Sigmoid colon (tissue), 7 donors: ENCODE results near the gene MMP28. TPM values are rescaled to one million over a fixed set of nuclear protein-coding genes. Genes with fewer than 3 reads are reported as not detected.

Source experiments
- DNase-seq: peaks from one replicate; pipeline ENCODE4 v3.0.0-alpha.2; 2019
- H3K27ac ChIP-seq, 4 donors: fragments of 200-600 bp; sonication (generic); one replicate each; pipeline ENCODE4 v1.5.1; 2016 to 2019; ENCODE audit warnings: mild to moderate bottlenecking in 1 of 4
- H3K27me3 ChIP-seq, 3 donors: fragments of 200-600 bp; sonication (generic); one replicate each; pipeline ENCODE4 v1.5.1; 2019; ENCODE audit warnings: mild to moderate bottlenecking in 1 of 3
- H3K36me3 ChIP-seq, 4 donors: fragments of 200-600 bp; sonication (generic); one replicate each; pipeline ENCODE4 v1.5.1; 2016 to 2019
- H3K4me1 ChIP-seq, 4 donors: fragments of 200-600 bp; sonication (generic); one replicate each; pipeline ENCODE4 v1.5.1; 2017 to 2019
- H3K4me3 ChIP-seq, 4 donors: fragments of 200-600 bp; sonication (generic); one replicate each; pipeline ENCODE4 v1.5.1; 2017 to 2019; ENCODE audit warnings: mild to moderate bottlenecking in 2 of 4, moderate library complexity in 1 of 4
- H3K9me3 ChIP-seq, 4 donors: fragments of 200-600 bp in 3 of 4; sonication (generic) in 3 of 4; one replicate each; pipeline versions ENCODE4 v1.5.1 to v1.6.1; 2013 to 2019
- CTCF ChIP-seq, 4 experiments: fragments of 450-650 bp in 3 of 4; fragments of 200-600 bp in 1 of 4; IDR thresholded peaks; one replicate each; pipeline ENCODE4 v1.5.1; 2016 to 2019; ENCODE audit warnings: antibody characterized with exemption in 4 of 4, mild to moderate bottlenecking in 3 of 4, moderate library complexity in 2 of 4
- EP300 ChIP-seq, 4 donors: sonication (generic); formaldehyde crosslinking; IDR thresholded peaks; one replicate each; pipeline ENCODE4 v1.6.1; 2017; ENCODE audit warnings: antibody characterized with exemption in 4 of 4
- POLR2A ChIP-seq, 2 donors: fragments of 450-650 bp; IDR thresholded peaks; one replicate each; pipeline ENCODE4 v1.6.1; 2016; ENCODE audit warnings: antibody characterized with exemption in 2 of 2, mild to moderate bottlenecking in 2 of 2, moderate library complexity in 2 of 2
- POLR2AphosphoS5 ChIP-seq, 4 donors: sonication (generic); formaldehyde crosslinking; IDR thresholded peaks; one replicate each; pipeline ENCODE4 v1.6.1; 2017; ENCODE audit warnings: antibody characterized with exemption in 4 of 4
- WGBS, 2 donors: extraction: QIAGEN DNeasy Blood & Tissue Kit; methylation state at CpG; one replicate each; pipeline ENCODE4 v1.1.7; 2013; 5-methylcytosine and 5-hydroxymethylcytosine counted together
- intact Hi-C: fragments of 100-400 bp; cut with DNase I; formaldehyde crosslinking; loops from one replicate; pipeline ENCODE4 v1.15.1; 2023
- polyA plus RNA-seq, 3 donors: library from polyadenylated mRNA; stranded (reverse); fragments of 200-250 nt; gene quantifications; one replicate each; pipeline ENCODE4 v1.2.3, GENCODE V29; 2013
- total RNA-seq, 4 donors: library from RNA; depleted of rRNA; stranded (reverse); fragments of >200 nt; gene quantifications; one replicate each; pipeline ENCODE4 v1.1.0, GENCODE V29; 2016
- donor health status: healthy with polysubstance abuse.
- donor health status: Bipolar disorder and iron deficiency.
- donor health status: healthy.

Gene MMP28
- total and polyA plus RNA-seq, 7 donors: 15.8 to 60.8 (median 30.3) TPM

GRCh38 chr17:35738519-35739133, 56.8 kb downstream of the MMP28 start:
- Histone ChIP-seq H3K36me3 (no peaks in the 10 kb centered on the region), H3K27ac (no peak overlapping the region), H3K4me3 (no peak overlapping the region), H3K4me1 (peaks cover 0 to 8% (median 7%) of the 10 kb centered on the region in 4 donors), H3K27me3 (peaks cover 18 to 40% (median 19%) of the 10 kb centered on the region in 3 donors), H3K9me3 (no peaks in the 10 kb centered on the region)
- TF ChIP-seq CTCF (IDR thresholded peaks at IDR 0.05) (no peak), EP300 (IDR thresholded peaks at IDR 0.05) (no peak), POLR2A (IDR thresholded peaks at IDR 0.05) (no peak), POLR2AphosphoS5 (IDR thresholded peaks at IDR 0.05) (no peak)
- DNase-seq: no peak
- intact Hi-C loops: no loop called here
- WGBS, 2 donors: 86 to 89% methylated on average over 5 of the region's 5 CpGs

- TF ChIP-seq CTCF (IDR thresholded peaks at IDR 0.05): no peak
- no peak for TF ChIP-seq POLR2A (IDR thresholded peaks at IDR 0.05)
- no peak for TF ChIP-seq POLR2AphosphoS5 (IDR thresholded peaks at IDR 0.05)
- TF ChIP-seq EP300 (IDR thresholded peaks at IDR 0.05): no peak
- DNase-seq: no peak
- Histone ChIP-seq H3K4me1 (peaks cover 0 to 19% (median 14%) of the 10 kb centered on the region in 4 donors), H3K27ac (no peak overlapping the region), H3K9me3 (no peaks in the 10 kb centered on the region), H3K27me3 (peaks cover 0 to 16% (median 3%) of the 10 kb centered on the region in 3 donors), H3K4me3 (no peak overlapping the region), H3K36me3 (no peaks in the 10 kb centered on the region)
- WGBS, 2 donors: 92 to 94% methylated on average over 5 of the region's 5 CpGs
- intact Hi-C loops: no loop called here
Measured at GRCh38 chr17:35736236-35736635, 59.2 kb downstream of the MMP28 start.

- TF ChIP-seq POLR2AphosphoS5 (IDR thresholded peaks at IDR 0.05): no peak
- TF ChIP-seq POLR2A (IDR thresholded peaks at IDR 0.05): no peak
- TF ChIP-seq CTCF (IDR thresholded peaks at IDR 0.05): no peak
- no peak for TF ChIP-seq EP300 (IDR thresholded peaks at IDR 0.05)
- H3K36me3 ChIP-seq: no peaks in the 10 kb centered on the region
- no peak overlapping the region for H3K4me3 ChIP-seq
- 82 to 90% methylated on average over 29 of the region's 29 CpGs for WGBS, 2 donors
- H3K4me1 ChIP-seq: peaks cover 0 to 20% (median 18%) of the 10 kb centered on the region in 4 donors
- intact Hi-C loops: no loop called here
- no peak overlapping the region for H3K27ac ChIP-seq
- H3K9me3 ChIP-seq: no peaks in the 10 kb centered on the region
- no peak for DNase-seq
- H3K27me3 ChIP-seq: peaks cover 0 to 6% (median 0%) of the 10 kb centered on the region in 3 donors
Measured at GRCh38 chr17:35735036-35735805, 60.2 kb downstream of the MMP28 start.

- intact Hi-C loops: no loop called here
- TF ChIP-seq POLR2AphosphoS5 (IDR thresholded peaks at IDR 0.05) (no peak), POLR2A (IDR thresholded peaks at IDR 0.05) (no peak), CTCF (IDR thresholded peaks at IDR 0.05) (no peak), EP300 (IDR thresholded peaks at IDR 0.05) (no peak)
- Histone ChIP-seq H3K27ac (no peak overlapping the region), H3K9me3 (no peaks in the 10 kb centered on the region), H3K4me1 (peaks cover 0 to 20% (median 18%) of the 10 kb centered on the region in 4 donors), H3K27me3 (no peaks in the 10 kb centered on the region), H3K36me3 (no peaks in the 10 kb centered on the region), H3K4me3 (no peak overlapping the region)
- DNase-seq: no peak
- 86 to 93% methylated on average over 7 of the region's 7 CpGs for WGBS, 2 donors
Measured at GRCh38 chr17:35734396-35734795, 61.0 kb downstream of the MMP28 start.
